Stimulated activated CD8-positive, alpha-beta memory T cell treated with anti-CD3 and anti-CD28 coated beads, Interleukin-7, amount 100 ng/mL, for 1 hour (primary cell): ENCODE data around the gene CD2.
A peak's percentile ranks its signal among the peaks of the same experiment; 100 is the strongest.

Experiments
- DNase-seq, 2 donors: peaks; one replicate each; pipeline ENCODE4 v3.0.0-alpha.2; 2020; ENCODE audit warnings: low read depth in 2 of 2

The CD2 gene

GRCh38 chr1:116777831-116778830 is 23.9 kb downstream of the CD2 start:
- DNase-seq = no peak

- no peak for DNase-seq
These were observed 26.8 kb downstream of the CD2 start for GRCh38 chr1:116781034-116781433.

- DNase-seq = no peak
These were observed 30.8 kb downstream of the CD2 start for GRCh38 chr1:116785006-116785405.

GRCh38 chr1:116786049-116786448 is 31.8 kb downstream of the CD2 start:
- no peak for DNase-seq

- no peak for DNase-seq
These were observed 37.5 kb downstream of the CD2 start for GRCh38 chr1:116791727-116792126.

- no peak for DNase-seq
These were observed 39.2 kb downstream of the CD2 start for GRCh38 chr1:116793357-116793935.

- no peak for DNase-seq
These were observed 40.1 kb downstream of the CD2 start for GRCh38 chr1:116794371-116794770.

GRCh38 chr1:116794804-116795481 is 40.7 kb downstream of the CD2 start:
- DNase-seq = no peak

GRCh38 chr1:116795482-116795829 is 41.2 kb downstream of the CD2 start:
- DNase-seq = no peak

- DNase-seq = no peak
These were observed 50.5 kb downstream of the CD2 start for GRCh38 chr1:116804736-116805135.

- DNase-seq = no peak
These were observed 51.2 kb downstream of the CD2 start for GRCh38 chr1:116805398-116805797.

GRCh38 chr1:116806245-116806644 is 52.0 kb downstream of the CD2 start:
- no peak for DNase-seq

- no peak for DNase-seq
These were observed 52.4 kb downstream of the CD2 start for GRCh38 chr1:116806671-116807070.

GRCh38 chr1:116807394-116808199 is 53.4 kb downstream of the CD2 start:
- DNase-seq = no peak

- no peak for DNase-seq
These were observed 54.1 kb downstream of the CD2 start for GRCh38 chr1:116808200-116808847.

GRCh38 chr1:116808848-116809508 is 54.7 kb downstream of the CD2 start:
- DNase-seq = no peak

- DNase-seq = no peak
These were observed 57.1 kb downstream of the CD2 start for GRCh38 chr1:116811321-116811720.

- no peak for DNase-seq
These were observed 60.9 kb downstream of the CD2 start for GRCh38 chr1:116814926-116815723.

GRCh38 chr1:116817582-116818064 is 63.4 kb downstream of the CD2 start:
- peak; percentile 42 to 63 for DNase-seq
